ENCODE results near the gene TMX4. TPM values are rescaled to one million over a fixed set of nuclear protein-coding genes. Genes with fewer than 3 reads are reported as not detected.

TMX4 gene
- total and polyA plus RNA-seq, 2 donors (not counting 3 experiments of a cell fraction or from before 2014, with no cell fraction given), result 6.5 to 30.3 TPM

GRCh38 chr20:8007490-8007889, 12.1 kb downstream of the TMX4 start:
- H3K36me3 ChIP-seq (ENCODE audit: control insufficient read depth in 2 of 2, extremely low read depth in 1 of 2, insufficient read depth in 2 of 2, low read length in 2 of 2), result no peaks in the 10 kb centered on the region
- H3K27ac ChIP-seq (ENCODE audit: insufficient read depth, low read depth, low read length), result no peak overlapping the region
- H4K20me1 ChIP-seq (replicated peaks; ENCODE audit: control insufficient read depth, extremely low read depth, insufficient read depth, low read length), result no peaks in the 10 kb centered on the region
- H3K79me2 ChIP-seq (ENCODE audit: control insufficient read depth, insufficient read depth, low read length), result no peaks in the 10 kb centered on the region
- ChIA-PET CTCF (interaction anchor here (1.2 to 1.4 kb wide), 2 partner anchors 9 to 12 kb away, joined by 3 to 4 read pairs; partner anchors contain the start of gene TMX4), POLR2A (no interaction called here)
- no peaks in the 10 kb centered on the region for H3K27me3 ChIP-seq (ENCODE audit: control insufficient read depth in 2 of 2, insufficient read depth in 2 of 2, low read length in 2 of 2)
- no peak overlapping the region for H2AFZ ChIP-seq (ENCODE audit: low read depth, low read length)
- H3K9ac ChIP-seq (replicated peaks; ENCODE audit: extremely low read depth, insufficient read depth, low read length), result no peak overlapping the region
- no peak for FAIRE-seq
- dilution Hi-C loops (cut with MboI; ENCODE audit: extremely low pct_ligation_motif_present, low sequenced_read_pairs), result no loop called here
- DNase-seq (ENCODE audit: low read depth, low spot score), result no peak
- H3K9me3 ChIP-seq (replicated peaks; ENCODE audit: control insufficient read depth, insufficient read depth, low read length), result no peaks in the 10 kb centered on the region
- H3K4me1 ChIP-seq (ENCODE audit: control insufficient read depth, extremely low read depth, insufficient read depth, low read length), result no peaks in the 10 kb centered on the region
- no peak for TF ChIP-seq FOS (IDR thresholded peaks at IDR 0.05; ENCODE audit: borderline replicate concordance, insufficient read depth, low read length)
- TF ChIP-seq JUN (IDR thresholded peaks at IDR 0.05; ENCODE audit: borderline replicate concordance, insufficient read depth, insufficient read length, low read depth), result no peak
- no peak for TF ChIP-seq GATA2 (IDR thresholded peaks at IDR 0.05; ENCODE audit: insufficient read depth, insufficient read length, low read depth, low read length)
- no TSS peak for BruUV-seq (replicated peaks)
- intact Hi-C loops (cut with micrococcal nuclease), result no loop called here
- no peak overlapping the region for H3K4me3 ChIP-seq (replicated peaks in 1 of 3; ENCODE audit: insufficient read depth in 1 of 3, low read depth in 1 of 3, low read length in 3 of 3)
- H3K9me1 ChIP-seq (replicated peaks; ENCODE audit: control insufficient read depth, extremely low read depth, insufficient read depth, low read length), result no peaks in the 10 kb centered on the region
- no peak overlapping the region for H3K4me2 ChIP-seq (ENCODE audit: insufficient read depth, low read length)

GRCh38 chr20:8005575-8006366, 13.8 kb downstream of the TMX4 start:
- FAIRE-seq (no peak), DNase-seq (ENCODE audit: low read depth, low spot score) (no peak)
- no peak overlapping the region for H3K4me3 ChIP-seq (replicated peaks in 1 of 3; ENCODE audit: insufficient read depth in 1 of 3, low read depth in 1 of 3, low read length in 3 of 3)
- H3K4me1 ChIP-seq (ENCODE audit: control insufficient read depth, extremely low read depth, insufficient read depth, low read length), result no peaks in the 10 kb centered on the region
- H2AFZ ChIP-seq (ENCODE audit: low read depth, low read length), result no peak overlapping the region
- H3K27ac ChIP-seq (ENCODE audit: insufficient read depth, low read depth, low read length), result no peak overlapping the region
- TF ChIP-seq FOS (IDR thresholded peaks at IDR 0.05; ENCODE audit: borderline replicate concordance, insufficient read depth, low read length), result no peak
- no peak for TF ChIP-seq GATA2 (IDR thresholded peaks at IDR 0.05; ENCODE audit: insufficient read depth, insufficient read length, low read depth, low read length)
- no peak for TF ChIP-seq POLR2AphosphoS5 (IDR thresholded peaks at IDR 0.05; ENCODE audit: insufficient read depth, low read depth, low read length)
- no peak for TF ChIP-seq MAX (IDR thresholded peaks at IDR 0.05; ENCODE audit: insufficient read depth, insufficient read length)
- TF ChIP-seq MYC (IDR thresholded peaks at IDR 0.05; ENCODE audit: low read depth, low read length), result no peak
- TF ChIP-seq POLR2A (IDR thresholded peaks at IDR 0.05; ENCODE audit: low read depth, low read length), result no peak
- no peak for TF ChIP-seq JUN (IDR thresholded peaks at IDR 0.05; ENCODE audit: borderline replicate concordance, insufficient read depth, insufficient read length, low read depth)
- no peak for TF ChIP-seq CTCF (IDR thresholded peaks at IDR 0.05; ENCODE audit: extremely low read depth in 1 of 2, insufficient read depth in 1 of 2, low read depth in 1 of 2, low read length in 2 of 2)
- no peak for TF ChIP-seq EZH2 (IDR thresholded peaks at IDR 0.05; ENCODE audit: borderline replicate concordance, low read depth, low read length, severe bottlenecking)
- H3K4me2 ChIP-seq (ENCODE audit: insufficient read depth, low read length), result no peak overlapping the region
- ChIA-PET CTCF (no interaction called here), POLR2A (no interaction called here)
- no peaks in the 10 kb centered on the region for H3K79me2 ChIP-seq (ENCODE audit: control insufficient read depth, insufficient read depth, low read length)
- dilution Hi-C loops (cut with MboI; ENCODE audit: extremely low pct_ligation_motif_present, low sequenced_read_pairs) (no loop called here), intact Hi-C loops (cut with micrococcal nuclease) (no loop called here)
- BruUV-seq (replicated peaks), result no TSS peak
- no peak overlapping the region for H3K9ac ChIP-seq (replicated peaks; ENCODE audit: extremely low read depth, insufficient read depth, low read length)
- H4K20me1 ChIP-seq (replicated peaks; ENCODE audit: control insufficient read depth, extremely low read depth, insufficient read depth, low read length), result no peaks in the 10 kb centered on the region
- no peaks in the 10 kb centered on the region for H3K27me3 ChIP-seq (ENCODE audit: control insufficient read depth in 2 of 2, insufficient read depth in 2 of 2, low read length in 2 of 2)
- H3K9me3 ChIP-seq (replicated peaks; ENCODE audit: control insufficient read depth, insufficient read depth, low read length), result no peaks in the 10 kb centered on the region
- H3K9me1 ChIP-seq (replicated peaks; ENCODE audit: control insufficient read depth, extremely low read depth, insufficient read depth, low read length), result no peaks in the 10 kb centered on the region
- no peaks in the 10 kb centered on the region for H3K36me3 ChIP-seq (ENCODE audit: control insufficient read depth in 2 of 2, extremely low read depth in 1 of 2, insufficient read depth in 2 of 2, low read length in 2 of 2)

All from endothelial cell of umbilical vein (primary cell).